Activated T-helper 1 cell treated with anti-CD3 and anti-CD28 coated beads, Interleukin-12 subunit alpha, Interleukin-12 subunit beta, Interleukin-2, Interleukin-4 antibody, amounts not matched to agents 30 ng/mL and 10 ng/mL and 1 ng/mL, durations not matched to agents 14 hours and 24 hours and 36 hours (primary cell): ENCODE measurements around the gene STRA8. TPM values are rescaled to one million over a fixed set of nuclear protein-coding genes. Genes with fewer than 3 reads are reported as not detected.
A peak's percentile ranks its signal among the peaks of the same experiment; 100 is the strongest.

Source experiments
- DNase-seq: peaks from one replicate; pipeline ENCODE4 v3.0.0; 2021; ENCODE audit warnings: low spot score
- H3K27ac Mint-ChIP-seq: one replicate; pipeline ENCODE4 v1.8.0; 2021; ENCODE audit warnings: mild to moderate bottlenecking, mixed read lengths
- H3K27me3 Mint-ChIP-seq: one replicate; pipeline ENCODE4 v1.8.0; 2022; ENCODE audit warnings: mild to moderate bottlenecking, moderate library complexity, mixed read lengths; ENCODE audit not compliant: insufficient read depth
- H3K36me3 Mint-ChIP-seq: one replicate; pipeline ENCODE4 v1.8.0; 2021; ENCODE audit warnings: low read depth, mixed read lengths
- H3K4me1 Mint-ChIP-seq: one replicate; pipeline ENCODE4 v1.8.0; 2021; ENCODE audit warnings: low read depth, mixed read lengths
- H3K4me3 Mint-ChIP-seq: one replicate; pipeline ENCODE4 v1.8.0; 2021; ENCODE audit warnings: mild to moderate bottlenecking, moderate library complexity, mixed read lengths
- H3K9me3 Mint-ChIP-seq: one replicate; pipeline ENCODE4 v1.8.0; 2021; ENCODE audit warnings: mixed read lengths
- intact Hi-C: fragments of 100-400 bp; cut with micrococcal nuclease; formaldehyde crosslinking; loops from one replicate; pipeline ENCODE4 v1.15.1; 2024
- total RNA-seq: library from RNA; stranded (reverse); gene quantifications from 2 replicates; pipeline ENCODE4 v1.2.3, GENCODE V29; 2022

STRA8 gene, protein sequence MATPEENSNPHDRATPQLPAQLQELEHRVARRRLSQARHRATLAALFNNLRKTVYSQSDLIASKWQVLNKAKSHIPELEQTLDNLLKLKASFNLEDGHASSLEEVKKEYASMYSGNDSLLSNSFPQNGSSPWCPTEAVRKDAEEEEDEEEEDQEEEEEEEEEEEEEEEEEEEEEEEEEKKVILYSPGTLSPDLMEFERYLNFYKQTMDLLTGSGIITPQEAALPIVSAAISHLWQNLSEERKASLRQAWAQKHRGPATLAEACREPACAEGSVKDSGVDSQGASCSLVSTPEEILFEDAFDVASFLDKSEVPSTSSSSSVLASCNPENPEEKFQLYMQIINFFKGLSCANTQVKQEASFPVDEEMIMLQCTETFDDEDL
- not detected in 2 replicates for total RNA-seq

DNA sequence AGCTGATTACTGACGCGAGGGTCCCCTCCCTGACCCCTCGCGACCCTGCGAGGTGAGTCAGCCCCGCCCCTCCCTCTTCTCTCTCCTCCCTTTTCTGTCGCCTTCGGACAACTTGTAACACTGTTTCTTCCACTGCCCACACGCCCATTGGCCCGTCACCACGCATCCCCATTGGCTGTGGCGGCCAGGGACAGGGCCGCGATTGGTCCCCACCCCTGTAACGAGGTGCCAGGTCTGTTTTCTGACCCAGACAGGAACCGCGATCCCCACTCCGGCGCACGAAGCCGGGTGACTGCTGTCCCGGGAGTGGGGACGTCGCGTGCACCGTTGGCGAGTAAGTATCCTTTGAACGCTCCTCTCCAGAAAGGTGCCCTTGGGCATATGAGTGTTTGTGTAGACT lies at the start of gene STRA8:
Gene STRA8 (plus strand): TSS at position 269 of the 400 bp plus-strand sequence. CDS start 6,687 bp downstream, outside the sequence.
- Mint-ChIP-seq H3K9me3 (no peaks in the 10 kb centered on the region), H3K36me3 (no peaks in the 10 kb centered on the region), H3K4me1 (peaks cover 10% of the 10 kb centered on the region), H3K27me3 (peaks cover 3% of the 10 kb centered on the region), H3K4me3 (no peak within 1 kb of the TSS), H3K27ac (no peak within 1 kb of the TSS)
- no peak for DNase-seq
- intact Hi-C loops: no loop called here

DNA sequence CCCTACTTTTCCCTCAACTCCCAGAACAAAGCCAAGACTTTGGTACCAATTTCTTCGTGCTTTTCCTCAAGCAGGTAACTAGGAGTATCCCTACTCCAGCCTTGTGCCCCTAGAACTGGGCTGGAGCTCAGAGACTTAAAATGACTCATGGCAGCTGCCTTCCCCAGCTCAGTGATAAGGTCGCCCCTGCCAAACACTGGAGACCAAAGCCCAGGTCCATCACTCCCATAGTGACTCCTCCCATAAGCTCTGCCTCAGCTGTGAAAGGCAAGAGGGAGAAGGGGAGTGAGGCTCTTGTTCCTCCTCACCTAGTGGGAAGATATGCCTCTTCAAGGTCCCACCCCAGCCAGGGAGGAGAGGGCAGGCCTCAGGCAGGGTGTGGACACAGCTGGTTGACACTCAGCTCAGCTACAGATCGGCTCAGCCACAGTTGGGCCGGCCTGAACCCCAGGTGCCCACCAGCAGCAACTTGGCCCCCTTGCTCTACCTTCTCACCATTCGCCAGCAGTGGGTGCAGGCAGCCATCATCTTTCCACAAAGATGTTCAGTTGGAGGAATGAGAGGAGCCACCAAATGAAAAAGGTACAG lies 49.3 kb upstream of the STRA8 start:
- intact Hi-C loops: no loop called here
- Mint-ChIP-seq H3K4me3 (no peak overlapping the region), H3K4me1 (no peaks in the 10 kb centered on the region), H3K27ac (no peak overlapping the region), H3K9me3 (peaks cover 31% of the 10 kb centered on the region), H3K36me3 (peaks cover 58% of the 10 kb centered on the region), H3K27me3 (no peaks in the 10 kb centered on the region)
- DNase-seq: no peak

DNA sequence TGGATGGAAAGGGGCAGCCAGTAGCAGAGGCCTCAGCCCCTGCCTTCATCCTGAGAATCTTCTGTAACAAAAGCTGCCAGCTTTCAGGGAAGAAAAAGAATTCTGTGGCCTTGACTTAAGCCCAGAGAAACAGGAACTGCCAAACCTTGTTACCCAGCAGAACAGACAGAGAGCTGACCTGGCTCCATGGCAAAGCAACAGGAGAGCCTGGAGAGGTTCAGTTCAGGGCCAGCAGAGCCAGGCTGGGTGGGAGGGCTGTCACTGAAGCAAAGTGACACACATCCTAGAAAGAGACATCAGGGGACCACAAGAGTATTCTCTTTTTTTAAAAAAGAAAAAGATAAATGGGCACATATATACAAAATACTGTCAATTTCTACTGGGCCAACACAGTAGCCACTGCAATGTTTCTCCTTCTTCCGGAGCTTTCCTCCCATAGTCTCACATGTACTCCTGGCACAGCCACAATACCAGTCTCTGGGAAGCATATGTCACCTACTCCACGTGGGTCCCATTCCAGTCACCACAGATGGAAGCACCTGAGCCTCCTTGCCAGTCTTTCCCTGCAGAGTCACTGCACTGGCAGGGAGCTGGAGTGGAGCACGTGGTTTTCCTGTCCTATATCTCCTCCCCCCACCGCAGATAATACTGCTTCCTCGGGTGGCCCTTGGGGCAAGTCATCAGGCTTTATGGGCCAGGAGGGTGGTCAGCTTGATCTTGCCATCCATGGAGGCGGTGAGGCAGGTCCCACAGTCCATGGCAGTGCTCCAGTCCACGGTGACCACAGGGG lies 48.0 kb upstream of the STRA8 start:
- Mint-ChIP-seq H3K36me3 (peaks cover 57% of the 10 kb centered on the region), H3K27ac (no peak overlapping the region), H3K4me1 (no peaks in the 10 kb centered on the region), H3K9me3 (peaks cover 24% of the 10 kb centered on the region), H3K27me3 (no peaks in the 10 kb centered on the region), H3K4me3 (no peak overlapping the region)
- no peak for DNase-seq
- intact Hi-C loops: no loop called here

DNA sequence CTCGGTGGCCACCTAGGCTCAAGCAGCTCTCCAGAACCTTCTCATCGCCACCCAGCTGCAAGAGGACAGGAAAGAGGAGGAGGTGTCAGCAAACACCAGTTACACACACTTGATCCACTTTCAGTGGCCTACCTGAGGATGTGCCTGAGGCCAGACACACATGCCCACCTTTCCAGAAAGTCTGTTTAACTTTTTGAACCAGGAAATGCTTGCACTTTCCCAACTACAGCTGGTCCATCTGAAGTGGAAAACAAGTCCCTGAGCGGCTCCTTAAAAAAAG lies 47.4 kb upstream of the STRA8 start:
- no peaks in the 10 kb centered on the region for H3K27me3 Mint-ChIP-seq
- no peak overlapping the region for H3K27ac Mint-ChIP-seq
- H3K4me3 Mint-ChIP-seq: no peak overlapping the region

DNA sequence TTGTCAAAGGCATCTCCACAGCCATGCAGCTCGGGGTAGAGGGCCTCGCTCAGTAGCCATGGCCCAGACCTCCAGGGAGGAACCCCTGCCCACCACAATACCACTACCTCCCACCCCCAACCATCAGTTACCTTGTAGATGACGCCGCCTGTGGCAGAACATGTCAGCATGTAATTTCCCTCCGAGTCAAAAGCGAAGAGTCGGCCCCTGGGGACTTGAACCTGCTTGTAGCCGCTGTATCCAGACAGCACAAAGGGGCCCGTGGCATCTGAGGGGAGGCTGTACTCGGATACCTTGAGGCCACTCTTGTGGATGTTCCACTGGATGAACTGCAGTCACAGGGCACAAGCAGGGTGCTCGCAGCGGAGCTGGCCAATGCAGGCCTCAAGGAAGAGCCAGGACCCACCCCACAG lies 46.8 kb upstream of the STRA8 start:
- H3K36me3 Mint-ChIP-seq: peaks cover 57% of the 10 kb centered on the region
- H3K9me3 Mint-ChIP-seq: peaks cover 14% of the 10 kb centered on the region
- H3K27me3 Mint-ChIP-seq: no peaks in the 10 kb centered on the region
- DNase-seq: no peak
- no peak overlapping the region for H3K4me3 Mint-ChIP-seq
- intact Hi-C loops: no loop called here
- H3K4me1 Mint-ChIP-seq: no peaks in the 10 kb centered on the region
- H3K27ac Mint-ChIP-seq: no peak overlapping the region

More for the DNA sequence above, 47.4 kb upstream of the STRA8 start:
- intact Hi-C loops: no loop called here
- peaks cover 21% of the 10 kb centered on the region for H3K9me3 Mint-ChIP-seq
- no peak for DNase-seq
- no peaks in the 10 kb centered on the region for H3K4me1 Mint-ChIP-seq
- H3K36me3 Mint-ChIP-seq: peaks cover 59% of the 10 kb centered on the region

DNA sequence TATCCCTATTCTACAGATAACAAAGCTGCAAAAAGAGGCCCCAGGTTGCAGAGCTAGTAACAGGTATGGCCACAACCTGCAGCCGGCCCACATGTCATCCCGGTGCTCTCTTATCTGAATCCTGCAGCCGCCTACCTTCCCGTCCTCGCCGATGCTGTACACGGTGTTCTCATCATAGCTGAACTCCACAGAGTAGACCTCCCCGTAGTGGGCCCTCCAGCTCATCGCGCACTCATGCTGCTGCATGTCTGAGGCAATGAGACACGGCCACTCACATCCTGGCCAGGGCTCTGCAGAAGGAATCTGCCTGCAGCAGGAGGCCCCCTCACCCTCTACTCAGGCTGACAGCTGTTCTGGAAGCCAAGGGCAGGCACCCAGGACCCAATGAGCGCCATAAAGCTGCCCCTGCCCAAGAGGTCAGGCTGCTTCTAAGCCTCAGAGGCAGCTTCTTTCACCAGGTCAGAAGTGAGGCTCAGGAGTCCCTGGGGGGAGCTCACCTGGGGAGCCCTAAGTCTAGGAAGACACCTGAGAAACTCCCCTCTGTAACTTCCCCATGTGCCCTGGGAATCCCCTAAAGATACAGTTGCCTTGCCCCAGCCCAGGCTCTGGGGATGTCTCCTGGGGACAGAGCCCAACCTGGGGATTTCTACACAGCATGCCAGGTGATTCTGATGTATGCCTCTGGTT lies 45.2 kb upstream of the STRA8 start:
- Mint-ChIP-seq H3K9me3 (peaks cover 2% of the 10 kb centered on the region), H3K36me3 (peaks cover 52% of the 10 kb centered on the region), H3K27ac (no peak overlapping the region), H3K4me3 (no peak overlapping the region), H3K4me1 (no peaks in the 10 kb centered on the region), H3K27me3 (no peaks in the 10 kb centered on the region)
- intact Hi-C loops: no loop called here
- DNase-seq: no peak

DNA sequence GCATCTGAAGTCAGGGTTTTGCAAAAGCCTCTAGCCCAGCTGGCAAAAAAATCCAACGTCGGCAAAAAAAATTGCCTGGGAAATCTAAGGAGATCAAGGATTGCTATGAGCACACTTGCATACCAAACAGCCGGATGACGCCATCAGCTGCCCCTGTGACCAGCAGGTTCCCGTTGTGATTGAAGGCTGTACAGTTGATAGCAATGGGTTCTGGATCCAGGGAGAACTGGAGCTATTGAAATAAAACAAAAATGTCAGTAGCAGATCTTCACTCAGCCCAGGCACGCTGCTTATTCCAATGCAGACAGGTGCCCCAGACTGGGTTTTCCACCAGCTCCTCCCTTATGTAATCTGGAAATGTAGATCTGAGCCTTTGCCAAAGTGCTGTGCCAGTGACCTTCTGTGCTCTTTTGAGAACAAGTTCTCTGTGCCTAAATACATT lies 44.4 kb upstream of the STRA8 start:
- intact Hi-C loops: no loop called here
- no peak overlapping the region for H3K4me3 Mint-ChIP-seq
- H3K9me3 Mint-ChIP-seq: no peaks in the 10 kb centered on the region
- H3K27ac Mint-ChIP-seq: no peak overlapping the region
- no peaks in the 10 kb centered on the region for H3K27me3 Mint-ChIP-seq
- H3K36me3 Mint-ChIP-seq: peaks cover 49% of the 10 kb centered on the region
- no peaks in the 10 kb centered on the region for H3K4me1 Mint-ChIP-seq
- no peak for DNase-seq

DNA sequence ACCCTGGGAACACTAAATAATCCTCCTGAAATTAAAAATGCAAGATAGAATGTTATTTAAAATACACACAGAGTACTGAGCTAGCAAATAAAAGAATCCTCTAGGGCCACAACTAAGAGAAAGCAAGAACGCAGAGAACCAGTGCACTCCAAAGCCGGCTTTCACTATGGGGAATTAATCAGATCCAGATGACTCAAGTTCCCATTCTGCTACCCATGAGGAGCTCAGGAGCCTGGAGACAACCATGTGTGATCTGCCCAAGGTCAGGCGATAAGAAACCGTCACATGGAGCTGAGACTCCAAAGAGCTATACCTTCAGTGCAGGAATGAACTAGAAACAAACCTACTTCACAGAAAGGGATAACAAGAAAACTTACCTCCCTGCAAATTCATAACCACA lies 43.7 kb upstream of the STRA8 start:
- Mint-ChIP-seq H3K4me1 (no peaks in the 10 kb centered on the region), H3K4me3 (no peak overlapping the region), H3K27ac (no peak overlapping the region), H3K9me3 (no peaks in the 10 kb centered on the region), H3K27me3 (no peaks in the 10 kb centered on the region), H3K36me3 (peaks cover 50% of the 10 kb centered on the region)
- intact Hi-C loops: no loop called here
- no peak for DNase-seq

DNA sequence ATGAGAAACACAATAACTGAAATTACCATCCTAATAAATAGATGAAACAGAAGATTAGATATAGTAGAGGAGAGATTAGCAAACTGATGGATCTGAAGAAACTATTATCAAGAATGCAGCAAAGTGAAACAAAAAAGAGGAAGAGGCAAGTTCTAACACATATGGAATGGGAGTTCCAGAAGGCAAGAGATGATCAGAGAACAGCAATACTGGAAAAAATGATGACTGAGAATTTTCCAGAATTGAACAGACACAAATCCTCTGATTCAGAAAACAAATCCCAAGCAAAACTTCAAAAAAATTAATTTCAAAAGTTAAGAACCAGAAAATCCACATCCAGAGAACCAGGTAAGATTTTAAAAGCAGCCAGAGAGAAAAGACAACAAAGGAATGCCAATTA lies 42.9 kb upstream of the STRA8 start:
- Mint-ChIP-seq H3K4me1 (no peaks in the 10 kb centered on the region), H3K9me3 (no peaks in the 10 kb centered on the region), H3K27ac (no peak overlapping the region), H3K36me3 (peaks cover 44% of the 10 kb centered on the region), H3K4me3 (no peak overlapping the region), H3K27me3 (no peaks in the 10 kb centered on the region)
- no peak for DNase-seq
- intact Hi-C loops: no loop called here

DNA sequence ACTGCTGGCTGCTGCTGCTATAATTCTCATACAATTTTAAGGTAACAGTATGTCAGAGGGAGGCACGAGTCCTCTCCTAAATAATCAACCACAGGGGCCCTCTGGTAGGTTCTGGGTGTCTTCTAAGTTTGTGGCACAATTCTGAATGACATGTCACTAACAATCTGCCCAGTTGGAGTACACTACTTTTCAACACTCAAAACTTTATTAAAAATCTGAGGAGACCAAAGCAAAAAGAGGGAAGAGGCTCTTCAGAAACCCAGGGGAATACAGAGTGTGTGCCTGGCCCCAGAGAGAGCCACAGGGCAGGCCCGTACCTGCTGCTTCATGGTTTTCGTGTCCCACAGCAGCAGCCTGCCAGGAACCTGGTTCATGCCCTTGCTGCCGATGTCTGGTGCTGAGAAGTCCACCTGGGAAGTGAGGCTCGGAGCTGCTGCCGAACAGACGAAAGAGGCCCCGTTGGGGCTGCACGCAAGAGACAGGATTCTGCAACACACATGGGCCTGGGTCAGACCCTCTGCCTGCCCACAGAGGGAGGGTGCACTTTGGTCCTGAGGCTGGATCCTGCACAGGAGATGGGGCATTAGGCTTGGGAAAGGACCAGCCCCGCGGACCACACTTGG lies 40.6 kb upstream of the STRA8 start:
- Mint-ChIP-seq H3K4me1 (peaks cover 6% of the 10 kb centered on the region), H3K27me3 (no peaks in the 10 kb centered on the region), H3K36me3 (peaks cover 45% of the 10 kb centered on the region), H3K27ac (peak overlapping the region; percentile 34), H3K9me3 (no peaks in the 10 kb centered on the region), H3K4me3 (no peak overlapping the region)
- no peak for DNase-seq
- intact Hi-C loops: no loop called here

DNA sequence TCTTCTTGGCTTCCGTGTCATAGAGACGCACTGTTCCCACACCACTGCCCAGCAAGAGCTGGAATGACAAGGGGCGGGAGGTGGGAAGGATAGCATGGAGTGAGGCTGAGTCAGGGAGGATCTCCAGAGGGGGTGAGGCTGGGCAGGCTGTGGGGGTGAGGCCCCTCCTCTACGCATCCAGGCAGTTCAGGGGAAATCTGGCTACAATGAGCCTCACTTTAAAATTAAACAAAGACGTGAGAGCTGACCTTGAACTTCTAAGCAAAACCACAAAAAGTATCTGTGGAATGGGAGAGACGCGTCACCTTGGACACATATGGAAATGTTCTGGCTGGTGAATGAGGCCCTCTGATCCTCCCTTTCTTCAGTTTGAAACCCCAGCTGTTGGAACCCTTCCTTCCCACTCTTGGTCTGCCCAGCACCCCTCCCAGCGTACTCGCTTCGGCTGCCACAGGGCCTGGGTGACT lies 40.0 kb upstream of the STRA8 start:
- H3K36me3 Mint-ChIP-seq: peaks cover 45% of the 10 kb centered on the region
- H3K27ac Mint-ChIP-seq: no peak overlapping the region
- no peak overlapping the region for H3K4me3 Mint-ChIP-seq
- H3K9me3 Mint-ChIP-seq: no peaks in the 10 kb centered on the region
- no peaks in the 10 kb centered on the region for H3K27me3 Mint-ChIP-seq
- H3K4me1 Mint-ChIP-seq: peaks cover 11% of the 10 kb centered on the region
- DNase-seq: no peak
- intact Hi-C loops: no loop called here

DNA sequence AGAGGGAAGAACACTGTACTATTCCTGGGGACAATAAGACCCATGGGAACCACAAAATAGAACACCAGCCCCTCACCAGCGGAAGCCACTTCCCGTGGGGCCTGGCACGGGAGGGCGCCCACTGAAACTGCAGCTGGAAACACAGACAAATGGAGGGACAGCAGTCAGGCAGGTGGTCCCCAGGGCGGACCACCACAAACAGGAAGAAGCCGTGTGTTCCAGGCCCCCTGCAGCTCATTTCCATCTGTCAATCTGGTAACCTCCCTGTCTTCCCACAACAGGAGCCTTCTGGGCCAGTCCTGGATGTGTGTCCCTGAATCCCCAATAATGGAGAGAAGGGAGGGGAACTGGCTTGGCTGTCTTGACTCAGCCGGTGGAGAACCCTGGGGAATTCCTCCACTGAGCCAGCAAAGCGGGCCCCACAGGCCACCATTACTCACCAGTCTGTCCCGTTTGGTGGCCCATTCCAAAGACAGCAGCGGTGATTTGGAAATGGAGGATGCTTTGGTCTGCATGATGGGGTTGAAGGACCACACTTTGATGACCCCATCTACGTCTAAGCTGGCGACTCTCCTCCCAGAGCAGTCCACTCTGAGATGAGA lies 39.0 kb upstream of the STRA8 start:
- Mint-ChIP-seq H3K4me3 (no peak overlapping the region), H3K27me3 (no peaks in the 10 kb centered on the region), H3K27ac (no peak overlapping the region), H3K9me3 (no peaks in the 10 kb centered on the region), H3K36me3 (peaks cover 45% of the 10 kb centered on the region), H3K4me1 (peaks cover 11% of the 10 kb centered on the region)
- intact Hi-C loops: no loop called here
- no peak for DNase-seq
